Endothelial cell of umbilical vein (primary cell): Measurements from ENCODE around the gene CAMTA1. TPM values are rescaled to one million over a fixed set of nuclear protein-coding genes. Genes with fewer than 3 reads are reported as not detected.
A peak's percentile ranks its signal among the peaks of the same experiment; 100 is the strongest.

Source experiments
- BruUV-seq: library from RNA; stranded (reverse); fragments of 400-500 nt; replicated peaks from 2 replicates; lab custom pipeline; 2021; lab: Mats Ljungman, UMichigan
- CTCF ChIA-PET: fragments of 300-600, 350-600 bp; sonication (Branson Sonifier 250); formaldehyde crosslinking; loops from one replicate; lab custom pipeline; 2021; ENCODE audit warnings: antibody characterized with exemption, inconsistent platforms; lab: Charles Lee
- POLR2A ChIA-PET: fragments of 300-600, 350-600 bp; sonication (Branson Sonifier 250); formaldehyde crosslinking; loops from one replicate; lab custom pipeline; 2021; ENCODE audit warnings: antibody characterized with exemption, inconsistent platforms; lab: Charles Lee
- DNase-seq: peaks from one replicate; pipeline ENCODE4 v3.0.0-alpha.2; 2011; ENCODE audit warnings: low read depth, low spot score
- FAIRE-seq: peaks from 2 replicates; lab custom pipeline; 2011; peaks lifted over from hg19 to GRCh38; lab: Jason Lieb, UNC
- H2AFZ ChIP-seq: 2 replicates; pipeline ENCODE4 v1.6.0; 2012; ENCODE audit warnings: low read depth, low read length, control low read depth, inconsistent platforms
- H3K27ac ChIP-seq: 2 replicates; pipeline ENCODE4 v1.5.1; 2011; ENCODE audit warnings: low read depth, mild to moderate bottlenecking, control low read depth, low read length, moderate library complexity; ENCODE audit not compliant: insufficient read depth
- H3K27me3 ChIP-seq, 2 experiments: 2 replicates each; pipeline versions ENCODE4 v1.6.0 to v1.6.1; 2011; ENCODE audit warnings: low read length in 2 of 2, mixed read lengths in 1 of 2; ENCODE audit not compliant: control insufficient read depth in 2 of 2, insufficient read depth in 2 of 2
- H3K36me3 ChIP-seq, 2 experiments: 2 replicates in 1 of 2; 3 replicates in 1 of 2; pipeline ENCODE4 v1.5.1; 2011; ENCODE audit warnings: low read length in 2 of 2, mild to moderate bottlenecking in 1 of 2, moderate library complexity in 1 of 2; ENCODE audit not compliant: control insufficient read depth in 2 of 2, insufficient read depth in 2 of 2; ENCODE audit errors: extremely low read depth in 1 of 2
- H3K4me1 ChIP-seq: 3 replicates; pipeline ENCODE4 v1.5.1; 2011; ENCODE audit warnings: mild to moderate bottlenecking, low read length; ENCODE audit not compliant: control insufficient read depth, insufficient read depth; ENCODE audit errors: extremely low read depth
- H3K4me2 ChIP-seq: 2 replicates; pipeline ENCODE4 v1.6.1; 2011; ENCODE audit warnings: low read length, control low read depth, mixed read lengths; ENCODE audit not compliant: insufficient read depth
- H3K4me3 ChIP-seq, 3 experiments: fragments of 200-600 bp in 1 of 3; sonication (generic), shearing (Covaris generic) in 1 of 3; replicated peaks in 1 of 3; 2 replicates each; pipeline ENCODE4 v1.5.1; 2011 to 2016; ENCODE audit warnings: control low read depth in 3 of 3, low read length in 3 of 3, mild to moderate bottlenecking in 2 of 3, inconsistent platforms in 1 of 3, low read depth in 1 of 3, moderate library complexity in 1 of 3; ENCODE audit not compliant: insufficient read depth in 1 of 3
- H3K79me2 ChIP-seq: 2 replicates; pipeline ENCODE4 v1.6.0; 2012; ENCODE audit warnings: low read length, inconsistent platforms; ENCODE audit not compliant: control insufficient read depth, insufficient read depth
- H3K9ac ChIP-seq: replicated peaks from 2 replicates; pipeline ENCODE3; 2011; ENCODE audit warnings: low read length, control low read depth; ENCODE audit not compliant: insufficient read depth; ENCODE audit errors: extremely low read depth
- H3K9me1 ChIP-seq: replicated peaks from 3 replicates; pipeline ENCODE4 v1.6.0; 2011; ENCODE audit warnings: mild to moderate bottlenecking, low read length; ENCODE audit not compliant: control insufficient read depth, insufficient read depth; ENCODE audit errors: extremely low read depth
- H3K9me3 ChIP-seq: replicated peaks from 2 replicates; pipeline ENCODE4 v1.5.1; 2012; ENCODE audit warnings: low read length, inconsistent platforms; ENCODE audit not compliant: control insufficient read depth, insufficient read depth
- H4K20me1 ChIP-seq: replicated peaks from 2 replicates; pipeline ENCODE3; 2011; ENCODE audit warnings: mild to moderate bottlenecking, low read length; ENCODE audit not compliant: control insufficient read depth, insufficient read depth; ENCODE audit errors: extremely low read depth
- EZH2 ChIP-seq: IDR thresholded peaks from 2 replicates; pipeline ENCODE4 v1.6.1; 2012; ENCODE audit warnings: borderline replicate concordance, low read depth, mild to moderate bottlenecking, moderate library complexity, low read length, inconsistent platforms; ENCODE audit not compliant: severe bottlenecking
- FOS ChIP-seq: IDR thresholded peaks from 2 replicates; pipeline ENCODE4 v1.6.1; 2011; ENCODE audit warnings: mild to moderate bottlenecking, low read length, moderate library complexity, borderline replicate concordance; ENCODE audit not compliant: insufficient read depth
- GATA2 ChIP-seq: IDR thresholded peaks from 2 replicates; pipeline ENCODE4 v1.7.0; 2011; ENCODE audit warnings: low read depth, mild to moderate bottlenecking, moderate library complexity, mixed read lengths, low read length; ENCODE audit not compliant: insufficient read length, insufficient read depth
- JUN ChIP-seq: IDR thresholded peaks from 2 replicates; pipeline ENCODE4 v1.6.1; 2011; ENCODE audit warnings: borderline replicate concordance, low read depth; ENCODE audit not compliant: insufficient read length, insufficient read depth
- MAX ChIP-seq: IDR thresholded peaks from 2 replicates; pipeline ENCODE4 v1.6.1; 2011; ENCODE audit not compliant: insufficient read depth, insufficient read length
- MYC ChIP-seq: IDR thresholded peaks from one replicate; pipeline ENCODE4 v1.6.1; 2011; ENCODE audit warnings: mild to moderate bottlenecking, low read depth, low read length
- POLR2A ChIP-seq: IDR thresholded peaks from 2 replicates; pipeline ENCODE4 v1.6.1; 2012; ENCODE audit warnings: low read depth, mild to moderate bottlenecking, control low read depth, low read length
- POLR2AphosphoS5 ChIP-seq: IDR thresholded peaks from 2 replicates; pipeline ENCODE4 v1.6.1; 2012; ENCODE audit warnings: low read depth, mild to moderate bottlenecking, control low read depth, low read length, moderate library complexity; ENCODE audit not compliant: insufficient read depth
- dilution Hi-C: fragments of 300-500 bp; cut with MboI; formaldehyde crosslinking; loops from one replicate; pipeline ENCODE4 v1.15.0; 2019; ENCODE audit warnings: low sequenced_read_pairs; ENCODE audit not compliant: extremely low pct_ligation_motif_present
- intact Hi-C: fragments of 100-400 bp; cut with micrococcal nuclease; formaldehyde crosslinking; loops from one replicate; pipeline ENCODE4 v1.10.0; 2022
- polyA plus RNA-seq, 4 experiments: library from polyadenylated mRNA; depleted of rRNA in 3 of 4; stranded (reverse) in 3 of 4; unstranded in 1 of 4; fragments of >200 nt; gene quantifications; 2 replicates each; pipeline versions ENCODE4 v1.2.1 to v1.2.3, GENCODE V29; 2011 to 2012; ENCODE audit warnings: missing spikeins in 1 of 4
- total RNA-seq: library from RNA; stranded (reverse); gene quantifications from 2 replicates; pipeline ENCODE4 v1.2.3, GENCODE V29; 2021
- TF ChIP-seq, protein P1 (sequence below), 2 donors: IDR thresholded peaks; 1 replicate in 1 of 2; 2 replicates in 1 of 2; pipeline ENCODE4 v1.5.1; 2011; ENCODE audit warnings: low read length in 2 of 2, mild to moderate bottlenecking in 2 of 2, moderate library complexity in 2 of 2, control low read depth in 1 of 2, inconsistent platforms in 1 of 2, low read depth in 1 of 2; ENCODE audit not compliant: insufficient read depth in 1 of 2; ENCODE audit errors: extremely low read depth in 1 of 2

Gene CAMTA1
- total and polyA plus RNA-seq, 2 donors (not counting 3 experiments of a cell fraction or from before 2014, with no cell fraction given), result 50.8 to 92.7 TPM

DNA sequence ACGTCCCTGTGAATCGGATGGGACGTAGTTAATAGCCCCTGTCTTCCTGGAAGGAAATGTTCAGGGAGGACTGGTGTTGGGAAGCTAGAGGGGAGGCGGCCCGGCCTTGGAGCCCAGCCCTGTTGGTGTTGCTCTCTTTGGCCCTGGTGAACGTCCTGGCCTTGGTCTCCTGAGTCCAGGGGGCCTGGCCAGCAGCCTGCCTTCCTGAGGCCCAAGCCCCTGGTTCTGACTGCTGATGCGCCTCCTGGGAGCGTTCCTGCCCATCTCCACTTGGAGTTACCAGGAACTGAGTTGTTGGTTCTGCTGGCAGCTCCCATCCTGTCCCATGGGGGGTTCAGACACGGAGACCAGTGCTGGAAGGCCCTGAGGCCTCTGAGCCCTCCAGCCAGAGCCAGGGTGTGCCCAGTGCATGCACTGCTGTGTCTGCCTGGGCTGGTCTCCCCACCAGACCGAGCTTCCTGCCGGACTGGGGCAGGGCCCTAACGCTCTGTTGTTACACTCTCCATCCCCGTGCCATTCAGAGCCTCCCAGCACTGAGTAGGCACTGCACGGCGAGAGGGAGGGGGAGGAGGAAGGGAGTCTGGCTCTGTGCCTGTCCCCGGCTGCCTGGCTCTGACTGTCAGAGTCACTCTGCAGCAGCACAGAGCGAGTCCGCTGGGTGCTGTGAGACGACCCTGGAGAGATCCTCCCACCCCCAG, 603.4 kb downstream of the CAMTA1 start:
- H3K4me2 ChIP-seq, result no peak overlapping the region

More for the DNA sequence above, 603.4 kb downstream of the CAMTA1 start:
- no peak overlapping the region for H3K4me3 ChIP-seq
- ChIA-PET POLR2A (no interaction called here), CTCF (interaction anchor here (0.8 to 1.9 kb wide), 4 partner anchors 9 to 89 kb away, joined by 3 to 7 read pairs (median 3); no protein-coding TSS in a partner anchor)
- H3K4me1 ChIP-seq, result peaks cover 14% of the 10 kb centered on the region
- H4K20me1 ChIP-seq, result no peaks in the 10 kb centered on the region
- H3K36me3 ChIP-seq, result no peaks in the 10 kb centered on the region
- peak overlapping the region; percentile 28 for H3K9ac ChIP-seq
- peak overlapping the region; percentile 1 for H3K27ac ChIP-seq
- no peaks in the 10 kb centered on the region for H3K9me1 ChIP-seq
- TF ChIP-seq POLR2AphosphoS5 (no peak), MAX (no peak), POLR2A (no peak), GATA2 (no peak), JUN (no peak), FOS (no peak), MYC (no peak), EZH2 (no peak)
- TF ChIP-seq, protein P1, sequence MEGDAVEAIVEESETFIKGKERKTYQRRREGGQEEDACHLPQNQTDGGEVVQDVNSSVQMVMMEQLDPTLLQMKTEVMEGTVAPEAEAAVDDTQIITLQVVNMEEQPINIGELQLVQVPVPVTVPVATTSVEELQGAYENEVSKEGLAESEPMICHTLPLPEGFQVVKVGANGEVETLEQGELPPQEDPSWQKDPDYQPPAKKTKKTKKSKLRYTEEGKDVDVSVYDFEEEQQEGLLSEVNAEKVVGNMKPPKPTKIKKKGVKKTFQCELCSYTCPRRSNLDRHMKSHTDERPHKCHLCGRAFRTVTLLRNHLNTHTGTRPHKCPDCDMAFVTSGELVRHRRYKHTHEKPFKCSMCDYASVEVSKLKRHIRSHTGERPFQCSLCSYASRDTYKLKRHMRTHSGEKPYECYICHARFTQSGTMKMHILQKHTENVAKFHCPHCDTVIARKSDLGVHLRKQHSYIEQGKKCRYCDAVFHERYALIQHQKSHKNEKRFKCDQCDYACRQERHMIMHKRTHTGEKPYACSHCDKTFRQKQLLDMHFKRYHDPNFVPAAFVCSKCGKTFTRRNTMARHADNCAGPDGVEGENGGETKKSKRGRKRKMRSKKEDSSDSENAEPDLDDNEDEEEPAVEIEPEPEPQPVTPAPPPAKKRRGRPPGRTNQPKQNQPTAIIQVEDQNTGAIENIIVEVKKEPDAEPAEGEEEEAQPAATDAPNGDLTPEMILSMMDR (IDR thresholded peaks at IDR 0.05; ENCODE audit: extremely low read depth in 1 of 2, insufficient read depth in 1 of 2, low read depth in 1 of 2, low read length in 2 of 2), result no peak
- peak overlapping the region; percentile 93 for H2AFZ ChIP-seq
- dilution Hi-C loops (no loop called here), intact Hi-C loops (loop anchor here (1.0 kb wide), 2 partner anchors 9 to 13 kb away; no protein-coding TSS in a partner anchor)
- DNase-seq (peak; percentile 51), FAIRE-seq (peak; percentile 77)
- H3K27me3 ChIP-seq, result no peaks in the 10 kb centered on the region
- H3K79me2 ChIP-seq, result no peaks in the 10 kb centered on the region
- no TSS peak for BruUV-seq
- H3K9me3 ChIP-seq, result no peaks in the 10 kb centered on the region
